ENCODE results near the gene ATXN10. TPM values are rescaled to one million over a fixed set of nuclear protein-coding genes. Genes with fewer than 3 reads are reported as not detected.

The ATXN10 gene
- total RNA-seq, 1 donor from 2014 or later, result 193 TPM

GRCh38 chr22:45877651-45878050 lies 206.0 kb downstream of the ATXN10 start:
- DNase-seq (ENCODE audit: low spot score), result peak; percentile 37

GRCh38 chr22:45878051-45878781 lies 206.6 kb downstream of the ATXN10 start:
- peak; percentile 39 for DNase-seq (ENCODE audit: low spot score)

GRCh38 chr22:45878901-45879551 lies 207.4 kb downstream of the ATXN10 start:
- peak; percentile 36 for DNase-seq (ENCODE audit: low spot score)

GRCh38 chr22:45879552-45879949 lies 207.9 kb downstream of the ATXN10 start:
- DNase-seq (ENCODE audit: low spot score), result peak; percentile 36

GRCh38 chr22:45880091-45880715 lies 208.6 kb downstream of the ATXN10 start:
- DNase-seq (ENCODE audit: low spot score), result no peak

GRCh38 chr22:45880716-45881523 lies 209.3 kb downstream of the ATXN10 start:
- DNase-seq (ENCODE audit: low spot score), result no peak

GRCh38 chr22:45881524-45881875 lies 209.9 kb downstream of the ATXN10 start:
- no peak for DNase-seq (ENCODE audit: low spot score)

GRCh38 chr22:45882881-45883810 lies 211.5 kb downstream of the ATXN10 start:
- DNase-seq (ENCODE audit: low spot score), result no peak

GRCh38 chr22:45883811-45884170 lies 212.2 kb downstream of the ATXN10 start:
- no peak for DNase-seq (ENCODE audit: low spot score)

- no peak for DNase-seq (ENCODE audit: low spot score)
Measured at GRCh38 chr22:45884201-45885062, 212.8 kb downstream of the ATXN10 start.

- no peak for DNase-seq (ENCODE audit: low spot score)
Measured at GRCh38 chr22:45885171-45885840, 213.7 kb downstream of the ATXN10 start.

GRCh38 chr22:45885941-45886395 lies 214.3 kb downstream of the ATXN10 start:
- no peak for DNase-seq (ENCODE audit: low spot score)

- DNase-seq (ENCODE audit: low spot score), result no peak
Measured at GRCh38 chr22:45886540-45886939, 214.9 kb downstream of the ATXN10 start.

- DNase-seq (ENCODE audit: low spot score), result peak; percentile 93
Measured at GRCh38 chr22:45887202-45888131, 215.8 kb downstream of the ATXN10 start.

GRCh38 chr22:45888221-45889092 lies 216.8 kb downstream of the ATXN10 start:
- DNase-seq (ENCODE audit: low spot score), result no peak

GRCh38 chr22:45889093-45889538 lies 217.5 kb downstream of the ATXN10 start:
- no peak for DNase-seq (ENCODE audit: low spot score)
